HepG2 (cell line): ENCODE data around the gene NEMP2.

Experiments
- HIC2 ChIP-seq: sonication (generic); formaldehyde crosslinking; IDR thresholded peaks from 2 replicates; pipeline ENCODE4 v1.9.0; 2022; ENCODE audit warnings: low read depth, missing genetic modification reagents
- PHF8 ChIP-seq: sonication (generic); formaldehyde crosslinking; IDR thresholded peaks from 2 replicates; pipeline ENCODE4 v1.5.0; 2020; ENCODE audit warnings: missing genetic modification reagents
- TAF1 ChIP-seq: sonication (generic); formaldehyde crosslinking; IDR thresholded peaks from 2 replicates; pipeline ENCODE4 v1.4.0; 2020; ENCODE audit warnings: missing genetic modification reagents
- TARDBP ChIP-seq: sonication (generic); formaldehyde crosslinking; IDR thresholded peaks from 2 replicates; pipeline ENCODE4 v1.8.0; 2022; ENCODE audit warnings: mild to moderate bottlenecking, missing genetic modification reagents
- ZBTB20 ChIP-seq: sonication (generic); formaldehyde crosslinking; IDR thresholded peaks from 2 replicates; pipeline ENCODE4 v1.8.1; 2023; ENCODE audit warnings: missing genetic modification reagents, low read depth, mild to moderate bottlenecking, borderline replicate concordance
- TF ChIP-seq, protein P1 (sequence below): sonication (generic); formaldehyde crosslinking; IDR thresholded peaks from 2 replicates; pipeline ENCODE4 v1.5.1; 2020; ENCODE audit warnings: mild to moderate bottlenecking, missing genetic modification reagents, moderate library complexity

GRCh38 chr2:190478572-190479195 lies 55.8 kb downstream of the NEMP2 start:
- TF ChIP-seq PHF8 (CRISPR knock-in tag) (no peak), HIC2 (CRISPR knock-in tag) (no peak), TARDBP (no peak), ZBTB20 (CRISPR knock-in tag) (no peak), TAF1 (no peak)
- TF ChIP-seq, protein P1, sequence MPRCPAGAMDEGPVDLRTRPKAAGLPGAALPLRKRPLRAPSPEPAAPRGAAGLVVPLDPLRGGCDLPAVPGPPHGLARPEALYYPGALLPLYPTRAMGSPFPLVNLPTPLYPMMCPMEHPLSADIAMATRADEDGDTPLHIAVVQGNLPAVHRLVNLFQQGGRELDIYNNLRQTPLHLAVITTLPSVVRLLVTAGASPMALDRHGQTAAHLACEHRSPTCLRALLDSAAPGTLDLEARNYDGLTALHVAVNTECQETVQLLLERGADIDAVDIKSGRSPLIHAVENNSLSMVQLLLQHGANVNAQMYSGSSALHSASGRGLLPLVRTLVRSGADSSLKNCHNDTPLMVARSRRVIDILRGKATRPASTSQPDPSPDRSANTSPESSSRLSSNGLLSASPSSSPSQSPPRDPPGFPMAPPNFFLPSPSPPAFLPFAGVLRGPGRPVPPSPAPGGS (CRISPR knock-in tag) = no peak
